Small intestine (tissue), 7 donors: ENCODE data around the gene ZFP62. TPM values are rescaled to one million over a fixed set of nuclear protein-coding genes. Genes with fewer than 3 reads are reported as not detected.
"Not testable (repeated sequence)": the region's sequence is repeated elsewhere in the genome, so short reads cannot be mapped to it uniquely, and the experiment has no call there.

Source experiments
- DNase-seq, 2 donors: peaks; one replicate each; pipeline versions ENCODE4 v3.0.0 to v3.0.0-alpha.2; 2013
- FAIRE-seq: peaks from 2 replicates; lab custom pipeline; 2012; peaks lifted over from hg19 to GRCh38; lab: Jason Lieb, UNC
- H3K27ac ChIP-seq, 3 donors: one replicate each; pipeline ENCODE4 v1.5.1; 2013; ENCODE audit warnings: low read length in 2 of 3, mild to moderate bottlenecking in 2 of 3, control low read depth in 1 of 3, inconsistent platforms in 1 of 3, low read depth in 1 of 3, moderate library complexity in 1 of 3
- H3K27me3 ChIP-seq, 3 donors: one replicate each; pipeline ENCODE4 v1.6.1; 2013; ENCODE audit warnings: low read length in 3 of 3, inconsistent platforms in 1 of 3; ENCODE audit not compliant: control insufficient read depth in 3 of 3, insufficient read depth in 3 of 3
- H3K36me3 ChIP-seq, 3 donors: one replicate each; pipeline ENCODE4 v1.6.1; 2013; ENCODE audit warnings: low read length in 3 of 3, inconsistent platforms in 1 of 3, low read depth in 1 of 3, mild to moderate bottlenecking in 1 of 3, moderate library complexity in 1 of 3; ENCODE audit not compliant: control insufficient read depth in 3 of 3, insufficient read depth in 2 of 3
- H3K4me1 ChIP-seq, 3 donors: one replicate each; pipeline ENCODE4 v1.6.1; 2013; ENCODE audit warnings: low read length in 2 of 3, inconsistent platforms in 1 of 3, low read depth in 1 of 3, mild to moderate bottlenecking in 1 of 3, moderate library complexity in 1 of 3; ENCODE audit not compliant: control insufficient read depth in 3 of 3, insufficient read depth in 2 of 3
- H3K4me3 ChIP-seq, 3 donors: one replicate each; pipeline ENCODE4 v1.5.1; 2013; ENCODE audit warnings: low read length in 3 of 3, control low read depth in 1 of 3, inconsistent platforms in 1 of 3, low read depth in 1 of 3, mild to moderate bottlenecking in 1 of 3, moderate library complexity in 1 of 3
- H3K9me3 ChIP-seq, 2 donors: one replicate each; pipeline ENCODE4 v1.6.1; 2013; ENCODE audit warnings: low read depth in 1 of 2, low read length in 1 of 2; ENCODE audit not compliant: control insufficient read depth in 2 of 2, insufficient read depth in 1 of 2
- WGBS, 3 donors: extraction: QIAGEN DNeasy Blood & Tissue Kit; methylation state at CpG; one replicate each; pipeline ENCODE4 v1.1.7; 2013; 5-methylcytosine and 5-hydroxymethylcytosine counted together
- polyA plus RNA-seq, 4 donors: library from polyadenylated mRNA; stranded (reverse) in 3 of 4; unstranded in 1 of 4; fragments of 200-250 nt in 3 of 4; fragments of 120-200 nt in 1 of 4; gene quantifications; one replicate each; pipeline versions ENCODE4 v1.2.1 to v1.2.3, GENCODE V29; 2013
- donor health status: healthy with polysubstance abuse.
- donor health status: control.
- donor health status: control.
- donor health status: Bipolar disorder and iron deficiency.
- donor health status: healthy.

Gene ZFP62
- polyA plus RNA-seq, 4 donors, result 8.7 to 57.2 (median 16.2) TPM

- DNase-seq, result no peak
- Histone ChIP-seq H3K36me3 (peaks cover 0 to 5% (median 2%) of the 10 kb centered on the region in 3 donors), H3K4me1 (peaks cover 2 to 9% (median 5%) of the 10 kb centered on the region in 3 donors), H3K4me3 (peak overlapping the region in 2 of 3 donors; percentile 66 to 78), H3K9me3 (peaks cover 0 to 4% of the 10 kb centered on the region in 2 donors), H3K27me3 (no peaks in the 10 kb centered on the region), H3K27ac (no peak overlapping the region)
- 78 to 87% (median 78%) methylated on average over 7 of the region's 7 CpGs for WGBS, 3 donors
- no peak for FAIRE-seq
Observed at GRCh38 chr5:180901319-180902009, 40.4 kb upstream of the ZFP62 start.

GRCh38 chr5:180900178-180900577, 39.1 kb upstream of the ZFP62 start:
- Histone ChIP-seq H3K9me3 (peaks cover 0 to 4% of the 10 kb centered on the region in 2 donors), H3K27me3 (no peaks in the 10 kb centered on the region), H3K27ac (no peak overlapping the region), H3K4me1 (peaks cover 2 to 9% (median 5%) of the 10 kb centered on the region in 3 donors), H3K4me3 (peak overlapping the region in 2 of 3 donors; percentile 66 to 78), H3K36me3 (peaks cover 0 to 5% (median 2%) of the 10 kb centered on the region in 3 donors)
- no peak for FAIRE-seq
- DNase-seq, result peak in 1 of 2 donors; percentile 35
- WGBS, 3 donors, result 32 to 60% (median 44%) methylated on average over 5 of the region's 5 CpGs

GRCh38 chr5:180898621-180899246, 37.7 kb upstream of the ZFP62 start, which contains the start of gene BTNL8:
TSS of gene BTNL8 (plus strand) at chr5:180899159. CDS start at chr5:180899311, 152 bp downstream.
- FAIRE-seq (no peak), DNase-seq (peak; percentile 92 to 98)
- no peaks in the 10 kb centered on the region for H3K27me3 ChIP-seq
- peaks cover 0 to 4% of the 10 kb centered on the region in 2 donors for H3K9me3 ChIP-seq
- H3K36me3 ChIP-seq, result peaks cover 0 to 5% (median 2%) of the 10 kb centered on the region in 3 donors
- H3K4me1 ChIP-seq, result peaks cover 2 to 9% (median 5%) of the 10 kb centered on the region in 3 donors
- peak within 1 kb of the TSS; percentile 80 to 85 (median 82) for H3K27ac ChIP-seq
- WGBS, 3 donors, result 30 to 64% (median 34%) methylated on average over 9 of the region's 9 CpGs
- H3K4me3 ChIP-seq, result peak within 1 kb of the TSS in 2 of 3 donors; percentile 66 to 78

GRCh38 chr5:180895330-180895729, 34.3 kb upstream of the ZFP62 start:
- not testable (repeated sequence) for H3K27ac ChIP-seq, H3K27me3 ChIP-seq, FAIRE-seq, DNase-seq, H3K4me1 ChIP-seq, H3K36me3 ChIP-seq, H3K4me3 ChIP-seq, H3K9me3 ChIP-seq
- WGBS, 3 donors, result 89 to 100% (median 93%) methylated on average over 1 of the region's 1 CpG

- H3K27me3 ChIP-seq, result peaks cover 0 to 4% (median 0%) of the 10 kb centered on the region in 3 donors
- no peak overlapping the region for H3K27ac ChIP-seq
- FAIRE-seq, result no peak
- 28 to 52% (median 48%) methylated on average over 7 of the region's 7 CpGs for WGBS, 3 donors
- peak in 1 of 2 donors; percentile 77 for DNase-seq
- H3K4me3 ChIP-seq, result no peak overlapping the region
- no peaks in the 10 kb centered on the region for H3K36me3 ChIP-seq
- H3K4me1 ChIP-seq, result peaks cover 0 to 4% (median 0%) of the 10 kb centered on the region in 3 donors
- H3K9me3 ChIP-seq, result peaks cover 2 to 8% of the 10 kb centered on the region in 2 donors
Observed at GRCh38 chr5:180889381-180889780, 28.3 kb upstream of the ZFP62 start.

GRCh38 chr5:180885845-180886529, 24.9 kb upstream of the ZFP62 start:
- H3K4me1 ChIP-seq, H3K27me3 ChIP-seq, H3K4me3 ChIP-seq, H3K9me3 ChIP-seq, FAIRE-seq, H3K36me3 ChIP-seq: not testable (repeated sequence)
- 29 to 48% (median 36%) methylated on average over 11 of the region's 11 CpGs for WGBS, 3 donors
- DNase-seq, result peak; percentile 91 to 97
- peak overlapping the region; percentile 60 to 76 (median 69) for H3K27ac ChIP-seq

- Histone ChIP-seq H3K9me3 (peaks cover 0 to 3% of the 10 kb centered on the region in 2 donors), H3K4me1 (peaks cover 0 to 11% (median 0%) of the 10 kb centered on the region in 3 donors), H3K36me3 (no peaks in the 10 kb centered on the region), H3K27ac (no peak overlapping the region), H3K27me3 (no peaks in the 10 kb centered on the region), H3K4me3 (no peak overlapping the region)
- WGBS, 3 donors, result 77 to 87% (median 78%) methylated on average over 10 of the region's 10 CpGs
- no peak for FAIRE-seq
- DNase-seq, result no peak
Observed at GRCh38 chr5:180875860-180876426, 14.9 kb upstream of the ZFP62 start.
